BE2C (cell line): ENCODE data around the gene TGFBRAP1. TPM values are rescaled to one million over a fixed set of nuclear protein-coding genes. Genes with fewer than 3 reads are reported as not detected.
A peak's percentile ranks its signal among the peaks of the same experiment; 100 is the strongest.

ENCODE experiments used
- DNase-seq: peaks from one replicate; pipeline ENCODE4 v3.0.0-alpha.2; 2020
- H3K27me3 ChIP-seq: fragments of 250-450 bp; sonication (Bioruptor Pico); 2 replicates; pipeline ENCODE4 v1.5.1; 2020; ENCODE audit warnings: mild to moderate bottlenecking
- H3K36me3 ChIP-seq: fragments of 250-450 bp; sonication (Bioruptor Pico); 2 replicates; pipeline ENCODE4 v1.5.1; 2020; ENCODE audit warnings: mild to moderate bottlenecking
- H3K4me1 ChIP-seq: fragments of 250-450 bp; sonication (Bioruptor Pico); 2 replicates; pipeline ENCODE4 v1.5.1; 2020
- H3K4me3 ChIP-seq: 2 replicates; pipeline ENCODE4 v1.5.1; 2011; ENCODE audit warnings: low read depth, low read length
- H3K9me3 ChIP-seq: fragments of 250-450 bp; sonication (Bioruptor Pico); 2 replicates; pipeline ENCODE4 v1.5.1; 2020
- polyA plus RNA-seq: library from polyadenylated mRNA; unstranded; fragments of >200 nt; gene quantifications from one replicate; pipeline ENCODE4 v1.2.1, GENCODE V29; 2012; ENCODE audit warnings: low read depth, missing spikeins; ENCODE audit not compliant: insufficient read length, insufficient read depth
- TF ChIP-seq, protein P1 (sequence below): IDR thresholded peaks from 2 replicates; pipeline ENCODE4 v1.5.1; 2012; ENCODE audit warnings: mild to moderate bottlenecking, low read depth, low read length

Gene TGFBRAP1, protein sequence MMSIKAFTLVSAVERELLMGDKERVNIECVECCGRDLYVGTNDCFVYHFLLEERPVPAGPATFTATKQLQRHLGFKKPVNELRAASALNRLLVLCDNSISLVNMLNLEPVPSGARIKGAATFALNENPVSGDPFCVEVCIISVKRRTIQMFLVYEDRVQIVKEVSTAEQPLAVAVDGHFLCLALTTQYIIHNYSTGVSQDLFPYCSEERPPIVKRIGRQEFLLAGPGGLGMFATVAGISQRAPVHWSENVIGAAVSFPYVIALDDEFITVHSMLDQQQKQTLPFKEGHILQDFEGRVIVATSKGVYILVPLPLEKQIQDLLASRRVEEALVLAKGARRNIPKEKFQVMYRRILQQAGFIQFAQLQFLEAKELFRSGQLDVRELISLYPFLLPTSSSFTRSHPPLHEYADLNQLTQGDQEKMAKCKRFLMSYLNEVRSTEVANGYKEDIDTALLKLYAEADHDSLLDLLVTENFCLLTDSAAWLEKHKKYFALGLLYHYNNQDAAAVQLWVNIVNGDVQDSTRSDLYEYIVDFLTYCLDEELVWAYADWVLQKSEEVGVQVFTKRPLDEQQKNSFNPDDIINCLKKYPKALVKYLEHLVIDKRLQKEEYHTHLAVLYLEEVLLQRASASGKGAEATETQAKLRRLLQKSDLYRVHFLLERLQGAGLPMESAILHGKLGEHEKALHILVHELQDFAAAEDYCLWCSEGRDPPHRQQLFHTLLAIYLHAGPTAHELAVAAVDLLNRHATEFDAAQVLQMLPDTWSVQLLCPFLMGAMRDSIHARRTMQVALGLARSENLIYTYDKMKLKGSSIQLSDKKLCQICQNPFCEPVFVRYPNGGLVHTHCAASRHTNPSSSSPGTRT
- polyA plus RNA-seq = 20.4 TPM

DNA sequence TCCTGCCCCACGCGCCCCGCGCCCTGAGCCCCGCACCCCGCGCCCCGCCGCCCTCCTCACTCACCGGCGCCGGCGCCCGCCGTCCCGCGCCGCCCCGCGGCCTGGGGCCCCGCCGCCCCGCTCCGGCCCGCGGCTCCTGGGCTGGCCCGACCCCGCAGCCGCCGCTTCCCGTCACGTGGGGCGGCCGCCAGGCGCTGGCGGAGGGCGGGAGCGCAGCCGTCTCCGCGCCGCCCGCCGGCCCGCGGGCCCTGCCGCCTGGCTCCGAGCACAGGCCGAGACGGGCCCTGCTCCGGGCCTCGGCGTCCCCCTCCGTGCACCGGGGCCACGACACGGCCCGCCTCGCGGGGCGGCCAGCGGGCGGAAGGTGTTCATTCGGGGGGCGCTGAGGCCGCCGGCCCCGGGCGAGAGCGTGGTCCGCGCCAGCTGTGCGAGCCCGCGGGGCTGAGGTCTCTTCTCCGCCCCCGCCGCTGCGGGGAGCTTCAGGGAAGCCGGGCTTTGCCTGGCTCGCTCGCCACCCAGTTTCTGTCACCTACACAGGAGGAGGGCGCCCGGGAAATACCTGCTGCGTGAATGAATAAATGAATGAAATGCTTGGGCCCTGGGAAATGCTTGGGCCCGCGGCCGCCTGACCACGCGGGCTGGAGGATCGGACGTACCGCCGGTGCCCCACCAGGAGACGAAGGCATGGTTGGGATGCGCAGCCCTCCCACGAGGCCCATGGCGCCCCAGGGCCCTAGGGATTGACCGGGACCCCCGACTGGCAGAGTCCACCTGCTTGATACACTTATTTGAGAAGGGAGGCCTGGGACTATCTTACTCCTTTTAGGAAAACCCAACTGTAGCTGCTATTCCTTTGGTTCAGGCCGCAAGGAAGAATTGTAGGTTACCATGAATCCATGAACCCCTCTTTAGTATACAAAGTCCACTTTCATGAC, at the start of gene TGFBRAP1:
TGFBRAP1 (minus strand) TSS at position 175 of the 935 bp plus-strand sequence. CDS start 21,434 bp downstream, outside the sequence.
- Histone ChIP-seq H3K36me3 (no peaks in the 10 kb centered on the region; the same call in 1 of the 2 replicates), H3K4me3 (peak within 1 kb of the TSS; percentile 78), H3K9me3 (no peaks in the 10 kb centered on the region), H3K4me1 (no peaks in the 10 kb centered on the region), H3K27me3 (no peaks in the 10 kb centered on the region)
- TF ChIP-seq, protein P1, sequence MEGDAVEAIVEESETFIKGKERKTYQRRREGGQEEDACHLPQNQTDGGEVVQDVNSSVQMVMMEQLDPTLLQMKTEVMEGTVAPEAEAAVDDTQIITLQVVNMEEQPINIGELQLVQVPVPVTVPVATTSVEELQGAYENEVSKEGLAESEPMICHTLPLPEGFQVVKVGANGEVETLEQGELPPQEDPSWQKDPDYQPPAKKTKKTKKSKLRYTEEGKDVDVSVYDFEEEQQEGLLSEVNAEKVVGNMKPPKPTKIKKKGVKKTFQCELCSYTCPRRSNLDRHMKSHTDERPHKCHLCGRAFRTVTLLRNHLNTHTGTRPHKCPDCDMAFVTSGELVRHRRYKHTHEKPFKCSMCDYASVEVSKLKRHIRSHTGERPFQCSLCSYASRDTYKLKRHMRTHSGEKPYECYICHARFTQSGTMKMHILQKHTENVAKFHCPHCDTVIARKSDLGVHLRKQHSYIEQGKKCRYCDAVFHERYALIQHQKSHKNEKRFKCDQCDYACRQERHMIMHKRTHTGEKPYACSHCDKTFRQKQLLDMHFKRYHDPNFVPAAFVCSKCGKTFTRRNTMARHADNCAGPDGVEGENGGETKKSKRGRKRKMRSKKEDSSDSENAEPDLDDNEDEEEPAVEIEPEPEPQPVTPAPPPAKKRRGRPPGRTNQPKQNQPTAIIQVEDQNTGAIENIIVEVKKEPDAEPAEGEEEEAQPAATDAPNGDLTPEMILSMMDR = no peak
- peak; percentile 51 for DNase-seq

DNA sequence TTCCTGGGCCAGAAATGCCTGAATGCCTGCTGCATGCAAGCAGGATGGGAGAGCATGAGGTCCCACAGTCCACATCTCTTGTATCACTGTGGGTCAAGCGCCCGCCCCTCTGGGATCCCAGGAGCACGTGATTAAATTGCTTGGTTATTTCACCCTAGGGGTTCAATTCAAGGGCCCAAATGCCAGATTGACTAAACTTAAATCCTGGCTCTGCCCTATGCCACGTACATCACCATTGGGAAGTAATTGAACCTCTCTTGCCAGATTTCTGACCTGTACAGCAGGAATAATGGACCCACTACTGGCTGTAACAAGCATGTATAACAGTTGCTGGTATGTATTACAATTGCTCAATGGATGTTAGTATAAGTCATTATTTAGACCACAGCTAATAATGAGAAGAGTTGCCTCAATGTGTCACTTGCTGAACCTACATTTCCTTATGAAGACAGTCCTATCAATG, 49.4 kb upstream of the TGFBRAP1 start:
- no peaks in the 10 kb centered on the region for H3K27me3 ChIP-seq
- H3K36me3 ChIP-seq = peaks cover 13% of the 10 kb centered on the region
- no peak for DNase-seq
- H3K4me3 ChIP-seq = no peak overlapping the region
- TF ChIP-seq, protein P1 = no peak
- no peaks in the 10 kb centered on the region for H3K9me3 ChIP-seq
- H3K4me1 ChIP-seq = peaks cover 8% of the 10 kb centered on the region

DNA sequence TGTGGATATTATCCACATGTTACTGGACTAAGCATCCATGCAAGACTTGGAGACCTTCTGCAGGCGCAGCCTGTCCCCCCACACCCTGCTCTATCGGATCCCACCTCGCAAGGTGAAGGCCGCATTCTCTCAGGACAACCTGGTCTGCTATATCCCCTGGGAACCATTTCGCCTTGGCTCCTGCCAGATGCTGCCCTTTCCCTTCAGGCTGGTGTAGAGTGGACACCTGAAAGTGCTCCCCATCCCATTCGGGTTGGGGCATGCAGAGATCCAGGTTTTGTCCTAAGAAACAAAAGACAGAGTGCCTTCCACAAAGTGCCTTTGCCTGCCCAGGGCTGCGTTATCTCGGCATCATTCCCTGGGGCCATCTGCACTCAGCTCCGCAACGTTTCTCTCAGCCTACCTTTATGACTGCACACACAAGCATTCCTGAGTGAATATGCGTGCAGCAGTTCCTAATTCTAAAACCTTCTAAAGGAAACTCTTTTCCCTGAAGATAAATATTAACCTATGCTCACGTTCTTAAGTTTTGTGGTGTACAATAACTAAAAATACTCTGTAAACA, 48.8 kb upstream of the TGFBRAP1 start:
- H3K27me3 ChIP-seq = no peaks in the 10 kb centered on the region
- H3K9me3 ChIP-seq = no peaks in the 10 kb centered on the region
- no peak overlapping the region for H3K4me3 ChIP-seq
- H3K36me3 ChIP-seq = peaks cover 13% of the 10 kb centered on the region
- DNase-seq = peak; percentile 42
- TF ChIP-seq, protein P1 = no peak
- peaks cover 8% of the 10 kb centered on the region for H3K4me1 ChIP-seq

DNA sequence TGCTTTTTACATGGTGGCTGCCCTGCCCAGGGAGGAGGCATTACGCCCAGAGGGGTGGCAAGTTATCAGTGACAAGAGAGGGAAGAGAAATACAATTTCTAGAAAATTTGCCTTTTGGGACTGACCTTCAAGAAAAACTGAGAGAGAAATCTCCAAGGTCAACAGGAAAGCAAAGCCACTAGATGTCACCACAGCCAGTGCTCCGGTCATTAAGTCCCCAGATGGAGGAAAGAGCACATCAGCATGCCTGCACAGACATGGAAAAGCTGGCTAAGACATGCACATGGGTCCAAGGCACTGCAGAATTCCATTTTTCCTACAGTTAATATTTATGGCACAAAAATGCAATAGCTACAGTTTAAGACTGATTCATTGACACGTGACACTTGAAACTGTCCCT, 48.3 kb upstream of the TGFBRAP1 start:
- Histone ChIP-seq H3K36me3 (peaks cover 14% of the 10 kb centered on the region), H3K4me3 (no peak overlapping the region), H3K9me3 (no peaks in the 10 kb centered on the region), H3K27me3 (no peaks in the 10 kb centered on the region), H3K4me1 (peaks cover 8% of the 10 kb centered on the region)
- no peak for DNase-seq
- TF ChIP-seq, protein P1 = peak; percentile 33

DNA sequence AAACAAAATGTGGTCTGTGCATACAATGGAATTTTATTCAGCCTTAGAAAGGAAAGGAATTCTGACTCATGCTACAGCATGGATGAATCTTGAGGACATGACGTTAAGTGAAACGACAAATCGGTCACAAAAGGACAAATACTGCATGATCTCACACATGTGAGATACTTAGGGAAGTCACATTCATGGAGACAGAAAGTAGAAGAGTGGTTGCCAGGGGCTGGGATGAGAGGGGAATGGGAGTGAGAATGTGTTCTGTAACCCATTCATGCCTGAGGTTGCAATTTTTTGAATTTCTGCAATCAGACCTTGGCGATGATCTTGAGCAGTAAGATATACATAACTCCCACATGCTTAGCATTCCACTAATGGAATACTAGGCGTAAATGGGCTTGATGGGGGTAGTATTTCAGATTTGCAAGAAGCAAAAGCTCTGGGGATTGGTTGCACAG, 47.3 kb upstream of the TGFBRAP1 start:
- TF ChIP-seq, protein P1 = no peak
- H3K36me3 ChIP-seq = peaks cover 14% of the 10 kb centered on the region

More for the DNA sequence above, 47.3 kb upstream of the TGFBRAP1 start:
- H3K4me1 ChIP-seq = peaks cover 8% of the 10 kb centered on the region
- no peaks in the 10 kb centered on the region for H3K9me3 ChIP-seq
- no peak for DNase-seq
- no peaks in the 10 kb centered on the region for H3K27me3 ChIP-seq
- H3K4me3 ChIP-seq = no peak overlapping the region
